ENCODE data around the gene GXYLT2. TPM values are rescaled to one million over a fixed set of nuclear protein-coding genes. Genes with fewer than 3 reads are reported as not detected.

GXYLT2 gene
- total and polyA plus RNA-seq, 8 donors, result 0.40 to 27.0 (median 1.4) TPM

- WGBS, 5 donors, result 84 to 89% (median 86%) methylated on average over 10 of the region's 10 CpGs
- peak overlapping the region in 4 of 5 donors; percentile 22 to 79 (median 53) for H3K27ac ChIP-seq
- no peaks in the 10 kb centered on the region for H3K9me3 ChIP-seq
- peaks cover 11 to 38% (median 30%) of the 10 kb centered on the region in 4 donors for H3K4me1 ChIP-seq
- DNase-seq, result no peak
- peaks cover 0 to 3% (median 0%) of the 10 kb centered on the region in 3 donors for H3K27me3 ChIP-seq
- TF ChIP-seq CTCF (IDR thresholded peaks at IDR 0.05) (no peak), POLR2A (IDR thresholded peaks at IDR 0.05) (no peak), EP300 (IDR thresholded peaks at IDR 0.05) (no peak), POLR2AphosphoS5 (IDR thresholded peaks at IDR 0.05) (no peak)
- intact Hi-C loops (cut with DNase I; ENCODE audit: low total_unique reads), result no loop called here
- no peak overlapping the region for H3K4me3 ChIP-seq
- no peaks in the 10 kb centered on the region for H3K36me3 ChIP-seq
Observed at GRCh38 chr3:72890166-72890925, 2.5 kb downstream of the GXYLT2 start.

GRCh38 chr3:72891053-72891855 lies 3.4 kb downstream of the GXYLT2 start:
- DNase-seq, result peak in 1 of 2 donors; percentile 83
- no peaks in the 10 kb centered on the region for H3K36me3 ChIP-seq
- intact Hi-C loops (cut with DNase I; ENCODE audit: low total_unique reads), result no loop called here
- TF ChIP-seq POLR2AphosphoS5 (IDR thresholded peaks at IDR 0.05) (peak in 1 of 3 donors; percentile 14), POLR2A (IDR thresholded peaks at IDR 0.05) (no peak)
- H3K27ac ChIP-seq, result peak overlapping the region in 4 of 5 donors; percentile 22 to 79 (median 53)
- H3K4me3 ChIP-seq, result no peak overlapping the region
- peaks cover 0 to 3% (median 0%) of the 10 kb centered on the region in 3 donors for H3K27me3 ChIP-seq
- H3K9me3 ChIP-seq, result no peaks in the 10 kb centered on the region
- peaks cover 11 to 38% (median 29%) of the 10 kb centered on the region in 4 donors for H3K4me1 ChIP-seq
- WGBS, 5 donors, result 15 to 32% (median 29%) methylated on average over 8 of the region's 8 CpGs

GRCh38 chr3:72892081-72892775 lies 4.4 kb downstream of the GXYLT2 start:
- H3K4me3 ChIP-seq, result no peak overlapping the region

GRCh38 chr3:72892870-72893269 lies 5.0 kb downstream of the GXYLT2 start:
- Histone ChIP-seq H3K27ac (peak overlapping the region in 3 of 5 donors; percentile 3 to 75 (median 29)), H3K4me3 (no peak overlapping the region), H3K4me1 (peaks cover 3 to 25% (median 20%) of the 10 kb centered on the region in 4 donors), H3K36me3 (no peaks in the 10 kb centered on the region), H3K9me3 (no peaks in the 10 kb centered on the region), H3K27me3 (peaks cover 0 to 3% (median 0%) of the 10 kb centered on the region in 3 donors)
- TF ChIP-seq POLR2A (IDR thresholded peaks at IDR 0.05), result no peak
- no peak for TF ChIP-seq CTCF (IDR thresholded peaks at IDR 0.05)
- TF ChIP-seq EP300 (IDR thresholded peaks at IDR 0.05), result no peak
- TF ChIP-seq POLR2AphosphoS5 (IDR thresholded peaks at IDR 0.05), result no peak
- peak in 1 of 2 donors; percentile 10 for DNase-seq
- 64 to 74% (median 66%) methylated on average over 4 of the region's 4 CpGs for WGBS, 5 donors
- intact Hi-C loops (cut with DNase I; ENCODE audit: low total_unique reads), result no loop called here

More at GRCh38 chr3:72892081-72892775, 4.4 kb downstream of the GXYLT2 start:
- 56 to 73% (median 64%) methylated on average over 4 of the region's 4 CpGs for WGBS, 5 donors
- H3K4me1 ChIP-seq, result peaks cover 10 to 30% (median 22%) of the 10 kb centered on the region in 4 donors
- peak in 1 of 2 donors; percentile 63 for DNase-seq
- TF ChIP-seq POLR2A (IDR thresholded peaks at IDR 0.05) (no peak), POLR2AphosphoS5 (IDR thresholded peaks at IDR 0.05) (peak in 2 of 3 donors; percentile 21 to 30)
- peaks cover 0 to 3% (median 0%) of the 10 kb centered on the region in 3 donors for H3K27me3 ChIP-seq
- peak overlapping the region in 3 of 5 donors; percentile 22 to 79 (median 75) for H3K27ac ChIP-seq
- no peaks in the 10 kb centered on the region for H3K36me3 ChIP-seq
- no peaks in the 10 kb centered on the region for H3K9me3 ChIP-seq
- intact Hi-C loops (cut with DNase I; ENCODE audit: low total_unique reads), result no loop called here

Measured in stomach (tissue), 9 donors.